Measurements from ENCODE around the gene MRPL28.

- TF ChIP-seq POLR2AphosphoS5 (IDR thresholded peaks at IDR 0.05) (no peak), CTCF (IDR thresholded peaks at IDR 0.05) (no peak), POLR2A (IDR thresholded peaks at IDR 0.05) (no peak)
Measured at GRCh38 chr16:410516-411178, 40.3 kb upstream of the MRPL28 start.

Measured in prostate gland (tissue), 2 donors.